ENCODE measurements around the gene GPI. TPM values are rescaled to one million over a fixed set of nuclear protein-coding genes. Genes with fewer than 3 reads are reported as not detected.
A peak's percentile ranks its signal among the peaks of the same experiment; 100 is the strongest.
"Not testable (repeated sequence)": the region's sequence is repeated elsewhere in the genome, so short reads cannot be mapped to it uniquely, and the experiment has no call there.

GPI gene
- total RNA-seq, 2 donors from 2014 or later, result 181 to 183 TPM

GRCh38 chr19:34397853-34398252 lies 32.9 kb downstream of the GPI start:
- Histone ChIP-seq H3K36me3 (ENCODE audit: control insufficient read depth, insufficient read depth, low read length) (peaks cover 40% of the 10 kb centered on the region), H3K27me3 (ENCODE audit: control insufficient read depth, insufficient read depth, low read length, poor library complexity, severe bottlenecking) (no peaks in the 10 kb centered on the region), H3K9ac (ENCODE audit: extremely low read depth, low read length, poor library complexity, severe bottlenecking) (no peak overlapping the region), H3K4me1 (ENCODE audit: control insufficient read depth, insufficient read depth, low read length) (no peaks in the 10 kb centered on the region), H3K27ac (ENCODE audit: low read depth, low read length) (no peak overlapping the region), H3K9me3 (ENCODE audit: control insufficient read depth, low read length) (no peaks in the 10 kb centered on the region), H3K4me3 (ENCODE audit: low read length) (no peak overlapping the region)
- no peak overlapping the region for H3K4me3 Mint-ChIP-seq
- H3K36me3 Mint-ChIP-seq (ENCODE audit: low read depth), result peaks cover 50% of the 10 kb centered on the region
- H3K9me3 Mint-ChIP-seq, result no peaks in the 10 kb centered on the region
- no peak overlapping the region for H3K27ac Mint-ChIP-seq
- DNase-seq, result no peak
- H3K4me1 Mint-ChIP-seq, result no peaks in the 10 kb centered on the region
- WGBS, 2 experiments (ENCODE audit: insufficient coverage in 1 of 2, insufficient read length in 1 of 2), result 88% methylated on average over 1 of the region's 1 CpG; no CpG with 5 or more reads in 1 of the 2 experiments
- no peak for TF ChIP-seq CTCF (conservative IDR thresholded peaks at IDR 0.05)
- no peaks in the 10 kb centered on the region for H3K27me3 Mint-ChIP-seq (ENCODE audit: insufficient read depth)

GRCh38 chr19:34399886-34400285 lies 34.9 kb downstream of the GPI start:
- no peak overlapping the region for H3K27ac Mint-ChIP-seq
- H3K9me3 Mint-ChIP-seq, result no peaks in the 10 kb centered on the region
- peaks cover 50% of the 10 kb centered on the region for H3K36me3 Mint-ChIP-seq (ENCODE audit: low read depth)
- H3K4me1 ChIP-seq (ENCODE audit: control insufficient read depth, insufficient read depth, low read length), result no peaks in the 10 kb centered on the region
- H3K9me3 ChIP-seq (ENCODE audit: control insufficient read depth, low read length), result no peaks in the 10 kb centered on the region
- peaks cover 1% of the 10 kb centered on the region for H3K4me1 Mint-ChIP-seq
- no peak overlapping the region for H3K27ac ChIP-seq (ENCODE audit: low read depth, low read length)
- TF ChIP-seq CTCF (conservative IDR thresholded peaks at IDR 0.05), result no peak
- no peaks in the 10 kb centered on the region for H3K27me3 ChIP-seq (ENCODE audit: control insufficient read depth, insufficient read depth, low read length, poor library complexity, severe bottlenecking)
- no peak overlapping the region for H3K4me3 ChIP-seq (ENCODE audit: low read length)
- no peak for DNase-seq
- peaks cover 40% of the 10 kb centered on the region for H3K36me3 ChIP-seq (ENCODE audit: control insufficient read depth, insufficient read depth, low read length)
- no peaks in the 10 kb centered on the region for H3K27me3 Mint-ChIP-seq (ENCODE audit: insufficient read depth)
- 93 to 98% methylated on average over 8 to 9 of the region's 9 CpGs for WGBS, 2 experiments (ENCODE audit: insufficient coverage in 1 of 2, insufficient read length in 1 of 2)
- H3K4me3 Mint-ChIP-seq, result no peak overlapping the region
- H3K9ac ChIP-seq (ENCODE audit: extremely low read depth, low read length, poor library complexity, severe bottlenecking), result no peak overlapping the region

DNA sequence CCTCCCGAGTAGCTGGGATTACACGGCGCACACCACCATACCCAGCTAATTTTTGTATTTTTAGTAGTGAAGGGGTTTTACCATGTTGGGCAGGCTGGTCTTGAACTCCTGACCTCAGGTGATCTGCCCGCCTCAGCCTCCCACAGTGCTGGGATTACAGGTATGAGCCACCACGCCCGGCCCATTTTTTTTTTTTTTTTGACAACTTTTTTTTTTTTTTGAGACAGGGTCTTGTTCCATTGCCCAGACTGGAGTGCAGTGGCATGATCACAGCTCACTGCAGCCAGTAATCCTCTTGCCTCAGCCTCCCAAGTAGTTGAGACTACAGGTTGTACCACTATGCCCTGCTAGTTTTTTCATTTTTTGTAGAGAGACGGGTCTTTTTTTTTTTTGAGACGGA lies 35.8 kb downstream of the GPI start:
- WGBS, 2 experiments (ENCODE audit: insufficient coverage in 1 of 2, insufficient read length in 1 of 2), result 84 to 94% methylated on average over 2 to 5 of the region's 8 CpGs

GRCh38 chr19:34402074-34402600 lies 37.1 kb downstream of the GPI start:
- Mint-ChIP-seq H3K4me1 (peaks cover 2% of the 10 kb centered on the region), H3K36me3 (ENCODE audit: low read depth) (peaks cover 42% of the 10 kb centered on the region), H3K9me3 (no peaks in the 10 kb centered on the region), H3K4me3 (no peak overlapping the region), H3K27me3 (ENCODE audit: insufficient read depth) (no peaks in the 10 kb centered on the region), H3K27ac (peak overlapping the region; percentile 31)
- Histone ChIP-seq H3K27me3 (ENCODE audit: control insufficient read depth, insufficient read depth, low read length, poor library complexity, severe bottlenecking) (no peaks in the 10 kb centered on the region), H3K36me3 (ENCODE audit: control insufficient read depth, insufficient read depth, low read length) (peaks cover 27% of the 10 kb centered on the region), H3K4me3 (ENCODE audit: low read length) (no peak overlapping the region), H3K9me3 (ENCODE audit: control insufficient read depth, low read length) (no peaks in the 10 kb centered on the region), H3K4me1 (ENCODE audit: control insufficient read depth, insufficient read depth, low read length) (no peaks in the 10 kb centered on the region), H3K27ac (ENCODE audit: low read depth, low read length) (no peak overlapping the region), H3K9ac (ENCODE audit: extremely low read depth, low read length, poor library complexity, severe bottlenecking) (no peak overlapping the region)
- no peak for TF ChIP-seq CTCF (conservative IDR thresholded peaks at IDR 0.05)
- DNase-seq, result no peak
- WGBS, 2 experiments (ENCODE audit: insufficient coverage in 1 of 2, insufficient read length in 1 of 2), result 83 to 89% methylated on average over 4 to 8 of the region's 8 CpGs

More for the DNA sequence above, 35.8 kb downstream of the GPI start:
- not testable (repeated sequence) for H3K4me3 Mint-ChIP-seq; H3K4me1 ChIP-seq (ENCODE audit: control insufficient read depth, insufficient read depth, low read length); H3K27ac Mint-ChIP-seq; H3K27ac ChIP-seq (ENCODE audit: low read depth, low read length); H3K4me3 ChIP-seq (ENCODE audit: low read length); DNase-seq; H3K9me3 Mint-ChIP-seq; H3K4me1 Mint-ChIP-seq; H3K27me3 Mint-ChIP-seq (ENCODE audit: insufficient read depth); H3K27me3 ChIP-seq (ENCODE audit: control insufficient read depth, insufficient read depth, low read length, poor library complexity, severe bottlenecking); H3K9ac ChIP-seq (ENCODE audit: extremely low read depth, low read length, poor library complexity, severe bottlenecking); H3K9me3 ChIP-seq (ENCODE audit: control insufficient read depth, low read length)
- peaks cover 48% of the 10 kb centered on the region for H3K36me3 Mint-ChIP-seq (ENCODE audit: low read depth)
- H3K36me3 ChIP-seq (ENCODE audit: control insufficient read depth, insufficient read depth, low read length), result peaks cover 37% of the 10 kb centered on the region

All from endodermal cell (in vitro differentiated cells).